Spleen (tissue), 7 donors: ENCODE results near the gene ZDHHC14.

Experiments used
- POLR2A ChIP-seq, 3 donors: fragments of 450-650 bp; IDR thresholded peaks; one replicate each; pipeline ENCODE4 v1.5.1; 2017; ENCODE audit warnings: antibody characterized with exemption in 3 of 3, mild to moderate bottlenecking in 1 of 3
- POLR2AphosphoS5 ChIP-seq, 3 donors: sonication (generic); formaldehyde crosslinking; IDR thresholded peaks; one replicate each; pipeline ENCODE4 v1.5.1; 2017; ENCODE audit warnings: antibody characterized with exemption in 3 of 3
- TF ChIP-seq, protein P1 (sequence below), 11 experiments: fragments of 200-600 bp in 7 of 11; fragments of 450-650 bp in 4 of 11; sonication (generic) in 4 of 11; IDR thresholded peaks in 8 of 11; conservative IDR thresholded peaks in 3 of 11; 1 replicate in 7 of 11; 2 replicates in 4 of 11; pipeline versions ENCODE4 v1.4.0 to v1.8.0; 2016 to 2021; ENCODE audit warnings: antibody characterized with exemption in 11 of 11, inconsistent platforms in 4 of 11, mild to moderate bottlenecking in 1 of 11
- donor health status: DM: no; HTN: no; CAD: no; lungs with moderate emphysema.
- donor health status: DM: no; HTN: no; CAD: no.
- donor health status: DM: no; HTN: no; CAD: no.

- TF ChIP-seq POLR2A (IDR thresholded peaks at IDR 0.05) (no peak), POLR2AphosphoS5 (IDR thresholded peaks at IDR 0.05) (no peak)
- TF ChIP-seq, protein P1, sequence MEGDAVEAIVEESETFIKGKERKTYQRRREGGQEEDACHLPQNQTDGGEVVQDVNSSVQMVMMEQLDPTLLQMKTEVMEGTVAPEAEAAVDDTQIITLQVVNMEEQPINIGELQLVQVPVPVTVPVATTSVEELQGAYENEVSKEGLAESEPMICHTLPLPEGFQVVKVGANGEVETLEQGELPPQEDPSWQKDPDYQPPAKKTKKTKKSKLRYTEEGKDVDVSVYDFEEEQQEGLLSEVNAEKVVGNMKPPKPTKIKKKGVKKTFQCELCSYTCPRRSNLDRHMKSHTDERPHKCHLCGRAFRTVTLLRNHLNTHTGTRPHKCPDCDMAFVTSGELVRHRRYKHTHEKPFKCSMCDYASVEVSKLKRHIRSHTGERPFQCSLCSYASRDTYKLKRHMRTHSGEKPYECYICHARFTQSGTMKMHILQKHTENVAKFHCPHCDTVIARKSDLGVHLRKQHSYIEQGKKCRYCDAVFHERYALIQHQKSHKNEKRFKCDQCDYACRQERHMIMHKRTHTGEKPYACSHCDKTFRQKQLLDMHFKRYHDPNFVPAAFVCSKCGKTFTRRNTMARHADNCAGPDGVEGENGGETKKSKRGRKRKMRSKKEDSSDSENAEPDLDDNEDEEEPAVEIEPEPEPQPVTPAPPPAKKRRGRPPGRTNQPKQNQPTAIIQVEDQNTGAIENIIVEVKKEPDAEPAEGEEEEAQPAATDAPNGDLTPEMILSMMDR (IDR thresholded peaks at IDR 0.05 in 8 of 11, conservative IDR thresholded peaks at IDR 0.05 in 3 of 11): no peak
Observed at GRCh38 chr6:157638779-157639178, 257.8 kb downstream of the ZDHHC14 start.
